GM12891 (cell line): ENCODE measurements around the gene LMOD2.

Experiments used
- POLR2A ChIP-seq: IDR thresholded peaks from 2 replicates; pipeline ENCODE4 v1.6.1; 2011; ENCODE audit warnings: low read depth, low read length, control low read depth
- SPI1 ChIP-seq: IDR thresholded peaks from 2 replicates; pipeline ENCODE4 v1.6.1; 2011; ENCODE audit warnings: low read depth, low read length, control low read depth
- TAF1 ChIP-seq: IDR thresholded peaks from 2 replicates; pipeline ENCODE4 v1.6.1; 2011; ENCODE audit warnings: low read depth, low read length, control low read depth

DNA sequence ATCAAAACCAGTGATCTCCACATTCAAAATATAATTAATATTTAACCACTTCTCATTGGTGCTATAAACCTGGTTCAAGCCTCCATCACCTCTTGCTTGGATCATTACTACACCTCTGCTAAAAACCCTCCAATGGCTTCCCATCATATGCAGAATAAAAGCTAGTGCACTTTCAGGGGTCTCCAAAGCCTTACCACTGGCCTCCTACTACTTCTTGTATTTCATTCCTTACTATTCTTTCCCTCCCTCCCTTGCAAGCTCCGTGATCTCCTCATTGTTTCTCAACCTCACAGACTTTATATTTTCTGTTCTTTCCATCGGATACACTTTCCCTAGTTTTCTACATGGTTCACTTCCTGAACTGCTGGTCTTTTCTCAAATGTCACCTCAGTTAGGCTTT is 31.5 kb downstream of the LMOD2 start:
- TF ChIP-seq POLR2A (no peak), TAF1 (no peak), SPI1 (no peak)
